Heart left ventricle (tissue), 13 donors: ENCODE results near the gene SYN1.

Source experiments
- CTCF ChIP-seq, 12 donors: fragments of 200-600 bp; sonication (generic) in 4 of 12; IDR thresholded peaks; one replicate each; pipeline versions ENCODE4 v1.5.0 to v1.8.0; 2018 to 2022; ENCODE audit warnings: antibody characterized with exemption in 12 of 12, mild to moderate bottlenecking in 5 of 12
- POLR2A ChIP-seq, 2 donors: fragments of 450-650 bp; IDR thresholded peaks; one replicate each; pipeline ENCODE4 v1.6.1; 2017; ENCODE audit warnings: antibody characterized with exemption in 2 of 2, mild to moderate bottlenecking in 2 of 2, moderate library complexity in 2 of 2
- donor health status: ischemic (EF 13 %, LVEDD 7.1; RV severe dilation, severe dysfunction).
- donor health status: DM: no; HTN: yes; CAD: no.
- donor health status: DM: no; HTN: no; CAD: no.
- donor health status: ischemic (EF 25% LVEDD 6.9; RV normal size, moderate dysfunction).
- donor health status: ischemic (EF 25% LVEDD 5.7; RV mildly dilated, moderate dysfunction).
- donor health status: ischemic (EF 35%, LVEDD 5.7; RV mildly dilated, moderate dysfunction).
- donor health status: nonischemic (EF 11% LVEDD 7.7; RV severe dilation, severe dysfunction).
- donor health status: DM: yes; HTN: yes; CAD: no.
- donor health status: PGD.
- donor health status: ischemic (EF 29% LVEDD 5.4; RV normal size, mild dysfunction).
- donor health status: nonischemic (EF 23%, LVEDD 6.1; RV moderate dilation, normal function).

- TF ChIP-seq CTCF (IDR thresholded peaks at IDR 0.05) (no peak), POLR2A (IDR thresholded peaks at IDR 0.05) (no peak)
Measured at GRCh38 chrX:47558436-47558835, 61.2 kb downstream of the SYN1 start.
